Esophagus muscularis mucosa (tissue), 3 donors: ENCODE data around the gene NOSTRIN.

ENCODE experiments used
- CTCF ChIP-seq, 3 experiments: fragments of 200-600 bp in 2 of 3; fragments of 450-650 bp in 1 of 3; sonication (generic) in 2 of 3; IDR thresholded peaks; one replicate each; pipeline ENCODE4 v1.5.1; 2017 to 2019; ENCODE audit warnings: antibody characterized with exemption in 3 of 3, mild to moderate bottlenecking in 2 of 3, moderate library complexity in 1 of 3
- POLR2A ChIP-seq: fragments of 450-650 bp; IDR thresholded peaks from one replicate; pipeline ENCODE4 v1.6.1; 2017; ENCODE audit warnings: antibody characterized with exemption, moderate library complexity, mild to moderate bottlenecking, low read depth
- POLR2AphosphoS5 ChIP-seq, 2 donors: sonication (generic); formaldehyde crosslinking; IDR thresholded peaks; one replicate each; pipeline ENCODE4 v1.6.1; 2017; ENCODE audit warnings: antibody characterized with exemption in 2 of 2

- TF ChIP-seq POLR2A (no peak), CTCF (IDR thresholded peaks at IDR 0.05) (no peak), POLR2AphosphoS5 (IDR thresholded peaks at IDR 0.05) (no peak)
Observed at GRCh38 chr2:168821992-168822391, 19.6 kb downstream of the NOSTRIN start.
